GM23248 (cell line): ENCODE measurements around the gene ALDOB. TPM values are rescaled to one million over a fixed set of nuclear protein-coding genes. Genes with fewer than 3 reads are reported as not detected.

Experiments
- DNase-seq: peaks from one replicate; pipeline ENCODE4 v3.0.0-alpha.2; 2015
- H2AFZ ChIP-seq: fragments of 200-600 bp; sonication (generic); 2 replicates; pipeline ENCODE4 v1.6.1; 2016; ENCODE audit warnings: antibody characterized with exemption
- H3F3A ChIP-seq: fragments of 200-600 bp; sonication (generic); 2 replicates; pipeline ENCODE4 v1.6.1; 2016; ENCODE audit warnings: mild to moderate bottlenecking, antibody characterized with exemption, mixed run types; ENCODE audit not compliant: insufficient read depth
- H3K27ac ChIP-seq: fragments of 200-600 bp; sonication (generic); 2 replicates; pipeline ENCODE4 v1.5.1; 2016; ENCODE audit warnings: mild to moderate bottlenecking
- H3K27me3 ChIP-seq: fragments of 200-600 bp; sonication (generic); replicated peaks from 2 replicates; pipeline ENCODE4 v1.6.1; 2016; ENCODE audit warnings: mild to moderate bottlenecking; ENCODE audit not compliant: insufficient read depth
- H3K36me3 ChIP-seq: fragments of 200-600 bp; sonication (generic); 2 replicates; pipeline ENCODE4 v1.6.1; 2016; ENCODE audit warnings: low read depth, mild to moderate bottlenecking
- H3K4me1 ChIP-seq: fragments of 200-600 bp; sonication (generic); 2 replicates; pipeline ENCODE4 v1.6.1; 2016; ENCODE audit warnings: mild to moderate bottlenecking; ENCODE audit not compliant: insufficient read depth
- H3K4me2 ChIP-seq: fragments of 200-600 bp; sonication (generic); one replicate; pipeline ENCODE4 v1.6.1; 2016; ENCODE audit warnings: mild to moderate bottlenecking; ENCODE audit not compliant: unreplicated experiment
- H3K4me3 ChIP-seq: fragments of 200-600 bp; sonication (generic); 2 replicates; pipeline ENCODE4 v1.5.1; 2016; ENCODE audit warnings: mild to moderate bottlenecking
- H3K79me2 ChIP-seq: fragments of 200-600 bp; sonication (generic); 2 replicates; pipeline ENCODE4 v1.6.1; 2016; ENCODE audit warnings: mild to moderate bottlenecking; ENCODE audit not compliant: insufficient read depth
- H3K9ac ChIP-seq: fragments of 200-600 bp; sonication (generic); 2 replicates; pipeline ENCODE4 v1.6.1; 2016; ENCODE audit warnings: mild to moderate bottlenecking
- H3K9me2 ChIP-seq: fragments of 200-600 bp; sonication (generic); 2 replicates; pipeline ENCODE4 v1.6.1; 2016; ENCODE audit warnings: mixed run types, mild to moderate bottlenecking, moderate library complexity; ENCODE audit not compliant: insufficient read depth
- H3K9me3 ChIP-seq: fragments of 200-600 bp; sonication (generic); one replicate; pipeline ENCODE4 v1.6.1; 2017; ENCODE audit warnings: low read depth
- H4K20me1 ChIP-seq: fragments of 200-600 bp; sonication (generic); 2 replicates; pipeline ENCODE4 v1.6.0; 2016; ENCODE audit not compliant: insufficient read depth
- EZH2 ChIP-seq: fragments of 200-600 bp; sonication (generic); IDR thresholded peaks from 2 replicates; pipeline ENCODE4 v1.6.1; 2018; ENCODE audit warnings: antibody characterized with exemption, mild to moderate bottlenecking; ENCODE audit not compliant: insufficient read depth, poor library complexity, severe bottlenecking
- EZH2phosphoT487 ChIP-seq: fragments of 200-600 bp; sonication (generic); IDR thresholded peaks from 2 replicates; pipeline ENCODE4 v1.6.1; 2018; ENCODE audit warnings: antibody characterized with exemption, moderate library complexity, mild to moderate bottlenecking, low read depth; ENCODE audit not compliant: insufficient read depth
- WGBS, 2 experiments: methylation state at CpG; one replicate each; pipeline ENCODE4 v1.1.6; 2015 to 2017; ENCODE audit warnings: low lambda C conversion rate in 2 of 2, low coverage in 1 of 2; ENCODE audit errors: missing lambda C conversion rate in 2 of 2; 5-methylcytosine and 5-hydroxymethylcytosine counted together
- in situ Hi-C: fragments of 300-500 bp; cut with MboI; formaldehyde crosslinking; loops from 2 replicates; pipeline ENCODE4 v1.15.0; 2020
- polyA plus RNA-seq: library from polyadenylated mRNA; unstranded; fragments of >200 nt; fragmentation: Nextera tagmentation; extraction: Ambion mirVana; gene quantifications from 2 replicates; pipeline ENCODE4 v1.2.1, GENCODE V29; 2016
- total RNA-seq: library from RNA; depleted of rRNA; stranded (reverse); fragments of >200 nt; shearing (Covaris generic); gene quantifications from 2 replicates; pipeline ENCODE4 v1.2.3, GENCODE V29; 2014

ALDOB gene
- total and polyA plus RNA-seq, 2 experiments from 2014 or later = 0.08 TPM; not detected in 1

- H3K79me2 ChIP-seq = no peaks in the 10 kb centered on the region
- no peak overlapping the region for H3K27ac ChIP-seq
- no peaks in the 10 kb centered on the region for H4K20me1 ChIP-seq
- no peak for TF ChIP-seq EZH2phosphoT487
- no peak for TF ChIP-seq EZH2
- H3F3A ChIP-seq = 0 out of 2 replicates have a peak, but pooled peaks cover 3% of the 10 kb centered on the region
- no peak for DNase-seq
- no peak overlapping the region for H3K9ac ChIP-seq
- no peaks in the 10 kb centered on the region for H3K9me2 ChIP-seq
- H3K4me3 ChIP-seq = no peak overlapping the region
- WGBS, 2 experiments = 71 to 80% methylated on average over 4 of the region's 4 CpGs
- 0 out of 2 replicates have a peak, but pooled peaks cover 7% of the 10 kb centered on the region for H3K27me3 ChIP-seq
- H3K9me3 ChIP-seq = no peaks in the 10 kb centered on the region
- H3K4me1 ChIP-seq = peaks cover 12% of the 10 kb centered on the region
- H3K36me3 ChIP-seq = no peaks in the 10 kb centered on the region
- in situ Hi-C loops = no loop called here
- H3K4me2 ChIP-seq = no peak overlapping the region
- H2AFZ ChIP-seq = no peak overlapping the region
Observed at GRCh38 chr9:101451498-101451897, 15.9 kb upstream of the ALDOB start.

GRCh38 chr9:101450931-101451330 lies 15.4 kb upstream of the ALDOB start:
- Histone ChIP-seq H3K36me3 (no peaks in the 10 kb centered on the region), H4K20me1 (no peaks in the 10 kb centered on the region), H3K79me2 (no peaks in the 10 kb centered on the region), H3K4me3 (no peak overlapping the region), H3K9me3 (no peaks in the 10 kb centered on the region), H3K27ac (no peak overlapping the region), H3K9ac (no peak overlapping the region), H3K4me2 (no peak overlapping the region), H2AFZ (no peak overlapping the region), H3K9me2 (no peaks in the 10 kb centered on the region), H3K4me1 (peaks cover 12% of the 10 kb centered on the region), H3F3A (0 out of 2 replicates have a peak, but pooled peaks cover 3% of the 10 kb centered on the region), H3K27me3 (0 out of 2 replicates have a peak, but pooled peaks cover 7% of the 10 kb centered on the region)
- no peak for TF ChIP-seq EZH2
- no peak for TF ChIP-seq EZH2phosphoT487
- in situ Hi-C loops = no loop called here
- no peak for DNase-seq
- 41 to 48% methylated on average over 4 of the region's 4 CpGs for WGBS, 2 experiments

DNA sequence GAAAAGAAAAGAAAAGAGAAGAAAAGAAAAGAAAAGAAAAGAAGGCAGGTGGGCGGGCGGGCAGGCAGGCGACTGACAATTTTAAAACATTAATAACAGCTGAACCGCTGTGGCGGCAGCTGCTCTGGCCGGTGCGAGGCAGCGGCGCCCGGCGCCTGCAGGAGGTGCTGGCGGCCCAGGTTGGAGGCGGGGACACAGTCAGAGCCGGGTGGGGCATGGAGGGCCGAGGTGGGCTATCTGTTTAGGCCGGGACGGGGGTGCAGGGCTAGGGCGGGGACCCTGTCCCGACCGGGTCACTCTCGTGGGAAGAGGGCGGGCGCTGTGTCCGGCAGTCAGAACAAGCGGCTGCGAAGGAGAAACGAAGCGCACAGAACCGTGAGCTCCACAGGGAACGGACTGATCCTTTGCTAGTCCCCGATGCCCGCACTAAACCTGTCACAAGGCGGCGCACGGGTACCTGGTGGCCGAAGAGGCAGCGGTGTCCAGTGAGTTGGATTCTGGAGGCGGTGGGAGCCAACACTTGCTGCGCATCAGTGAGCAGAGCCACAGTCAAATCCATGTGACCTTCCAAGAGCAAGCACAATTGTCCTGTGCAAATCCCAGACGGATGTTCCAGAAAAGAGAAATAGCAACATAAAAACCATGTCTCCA lies 13.6 kb upstream of the ALDOB start:
- Histone ChIP-seq H3F3A (no peaks in the 10 kb centered on the region), H3K4me3 (peak overlapping the region; percentile 78), H3K4me2 (peak overlapping the region; percentile 81), H3K27me3 (0 out of 2 replicates have a peak, but pooled peaks cover 7% of the 10 kb centered on the region), H3K27ac (no peak overlapping the region), H3K9me2 (no peaks in the 10 kb centered on the region), H3K79me2 (no peaks in the 10 kb centered on the region), H4K20me1 (no peaks in the 10 kb centered on the region), H3K9ac (peak overlapping the region; percentile 58; the same call in 1 of the 2 replicates), H3K36me3 (no peaks in the 10 kb centered on the region), H3K4me1 (peaks cover 5% of the 10 kb centered on the region; the same call in 1 of the 2 replicates), H3K9me3 (no peaks in the 10 kb centered on the region), H2AFZ (peak overlapping the region; percentile 80)
- peak; percentile 86 for DNase-seq
- no peak for TF ChIP-seq EZH2
- no peak for TF ChIP-seq EZH2phosphoT487
- 2% methylated on average over 39 to 40 of the region's 40 CpGs for WGBS, 2 experiments
- in situ Hi-C loops = no loop called here

- Histone ChIP-seq H3K9me3 (no peaks in the 10 kb centered on the region), H3K79me2 (no peaks in the 10 kb centered on the region), H3K27me3 (0 out of 2 replicates have a peak, but pooled peaks cover 7% of the 10 kb centered on the region), H3K4me1 (peaks cover 3% of the 10 kb centered on the region; the same call in 1 of the 2 replicates), H3K36me3 (no peaks in the 10 kb centered on the region), H3K4me3 (peak overlapping the region; percentile 78), H3K27ac (no peak overlapping the region), H3K4me2 (peak overlapping the region; percentile 81), H3F3A (no peaks in the 10 kb centered on the region), H2AFZ (peak overlapping the region; percentile 80), H4K20me1 (no peaks in the 10 kb centered on the region), H3K9me2 (no peaks in the 10 kb centered on the region), H3K9ac (no peak overlapping the region)
- TF ChIP-seq EZH2 (no peak), EZH2phosphoT487 (no peak)
- in situ Hi-C loops = no loop called here
- no peak for DNase-seq
- WGBS, 2 experiments = 36 to 50% methylated on average over 4 of the region's 4 CpGs
Observed at GRCh38 chr9:101448680-101449070, 13.1 kb upstream of the ALDOB start.
